ENCODE measurements around the gene FGD6. TPM values are rescaled to one million over a fixed set of nuclear protein-coding genes. Genes with fewer than 3 reads are reported as not detected.
A peak's percentile ranks its signal among the peaks of the same experiment; 100 is the strongest.

Gene FGD6
- total RNA-seq, 4 donors from 2014 or later = 2.9 to 8.4 (median 4.4) TPM

DNA sequence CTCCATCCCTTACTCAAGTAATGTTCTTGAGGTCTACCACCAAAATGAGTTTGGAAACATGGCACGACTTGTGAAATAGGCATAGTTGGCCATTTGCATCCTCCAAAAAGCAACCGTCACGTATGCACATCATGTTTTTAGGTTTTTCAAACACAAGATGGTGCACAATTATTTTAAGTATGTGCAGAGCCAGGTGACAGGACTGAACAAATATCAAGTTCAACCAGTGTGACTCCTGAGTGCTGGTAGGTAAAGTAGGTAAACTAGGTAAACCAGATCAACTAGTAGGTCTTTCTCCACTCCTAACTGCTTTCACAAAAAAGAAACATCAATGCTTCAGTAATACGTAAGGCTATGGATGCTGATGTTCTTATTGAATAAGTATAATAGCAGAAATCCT is 39.1 kb downstream of the FGD6 start:
- DNase-seq (no peak), ATAC-seq (no peak)
- Histone ChIP-seq H3K4me1 (peaks cover 8 to 9% of the 10 kb centered on the region in 2 donors), H3K4me3 (no peak overlapping the region), H3K36me3 (no peaks in the 10 kb centered on the region), H3K27ac (no peak overlapping the region), H3K27me3 (no peaks in the 10 kb centered on the region), H3K9me3 (no peaks in the 10 kb centered on the region)
- intact Hi-C loops (cut with DNase I; ENCODE audit: low total_unique reads) (no loop called here), in situ Hi-C loops (cut with MboI; ENCODE audit: low sequenced_read_pairs in 4 of 4) (no loop called here)
- TF ChIP-seq CTCF (IDR thresholded peaks at IDR 0.05 in 4 of 5, conservative IDR thresholded peaks at IDR 0.05 in 1 of 5) (no peak), POLR2A (IDR thresholded peaks at IDR 0.05) (no peak)

DNA sequence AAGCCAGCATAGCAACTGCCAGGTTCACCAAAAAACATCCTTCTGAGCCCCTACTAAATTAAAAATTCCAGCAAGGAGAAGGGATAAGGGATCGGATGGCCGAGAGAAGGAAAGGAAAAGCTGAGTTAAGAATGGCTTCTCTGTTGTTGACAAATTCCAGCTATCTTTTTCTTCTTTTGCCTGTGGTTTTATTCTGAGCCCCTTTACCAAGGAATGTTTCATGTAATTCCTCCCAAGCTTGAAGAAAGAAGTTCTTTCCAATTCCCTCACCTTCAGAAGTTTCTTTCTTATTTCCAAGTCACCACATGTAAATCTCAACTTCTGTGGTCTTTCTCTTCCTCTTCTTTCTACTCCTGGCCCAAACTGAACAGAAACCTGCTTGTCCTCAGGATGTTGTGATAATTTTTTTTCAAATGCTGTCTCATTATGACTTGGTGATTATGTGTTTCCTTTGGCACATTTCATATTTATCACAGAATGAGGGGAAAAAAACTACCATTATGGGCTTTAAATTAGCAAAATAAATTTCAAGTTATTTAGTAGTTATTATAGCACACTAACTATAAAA is 40.0 kb downstream of the FGD6 start:
- ATAC-seq (no peak), DNase-seq (no peak)
- peaks cover 9 to 10% of the 10 kb centered on the region in 2 donors for H3K4me1 ChIP-seq
- intact Hi-C loops (cut with DNase I; ENCODE audit: low total_unique reads) = no loop called here
- H3K9me3 ChIP-seq = no peaks in the 10 kb centered on the region
- no peak overlapping the region for H3K27ac ChIP-seq
- no peaks in the 10 kb centered on the region for H3K36me3 ChIP-seq
- TF ChIP-seq CTCF (IDR thresholded peaks at IDR 0.05 in 4 of 5, conservative IDR thresholded peaks at IDR 0.05 in 1 of 5) = no peak
- no peak for TF ChIP-seq POLR2A (IDR thresholded peaks at IDR 0.05)
- H3K27me3 ChIP-seq = no peaks in the 10 kb centered on the region
- no peak overlapping the region for H3K4me3 ChIP-seq
- in situ Hi-C loops (cut with MboI; ENCODE audit: low sequenced_read_pairs in 4 of 4) = no loop called here

DNA sequence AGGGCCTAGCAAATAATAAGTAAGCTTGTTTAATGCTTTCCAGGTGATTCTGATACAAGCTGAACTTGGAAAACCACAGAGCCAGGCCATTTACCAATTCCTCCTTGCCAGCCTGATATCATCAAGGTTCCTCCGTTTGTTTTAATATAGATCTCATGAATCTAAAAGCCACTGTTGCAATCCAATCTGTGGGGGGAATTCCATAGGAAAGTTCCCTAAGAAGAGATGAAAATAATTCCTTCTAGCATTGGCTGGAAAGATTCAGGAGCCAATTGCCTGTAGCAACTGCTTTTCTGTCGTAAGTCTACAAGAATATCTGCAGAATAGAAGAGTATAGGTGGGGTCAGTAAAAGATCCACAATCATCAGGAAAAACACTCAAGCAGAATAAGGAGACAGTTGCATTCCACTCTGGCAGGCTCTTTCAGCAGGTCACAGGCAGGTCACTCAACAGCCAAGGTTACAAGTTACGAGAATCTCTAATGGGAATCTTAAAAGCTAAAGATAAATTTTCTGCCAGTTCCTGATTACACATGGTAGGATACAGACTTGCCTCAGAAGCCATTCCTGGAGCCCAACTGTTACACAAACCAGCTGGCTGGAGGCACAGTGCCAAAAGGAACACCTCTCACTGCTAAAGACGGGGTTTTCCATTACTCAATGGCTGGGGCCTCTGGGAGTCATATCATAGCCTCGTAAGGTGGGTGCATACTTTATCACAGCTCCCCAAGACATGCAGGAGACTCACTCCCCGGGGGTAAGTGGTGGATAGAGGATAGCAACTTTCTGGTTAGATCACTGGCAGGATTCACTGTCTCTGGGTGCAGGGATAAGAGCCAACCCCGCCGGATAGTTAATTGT is 43.6 kb downstream of the FGD6 start:
- intact Hi-C loops (cut with DNase I; ENCODE audit: low total_unique reads) = no loop called here
- in situ Hi-C loops (cut with MboI; ENCODE audit: low sequenced_read_pairs in 4 of 4) = no loop called here
- peak; percentile 13 to 34 for DNase-seq
- H3K9me3 ChIP-seq = no peaks in the 10 kb centered on the region
- ATAC-seq = peak; percentile 66 to 79
- no peaks in the 10 kb centered on the region for H3K36me3 ChIP-seq
- no peak overlapping the region for H3K4me3 ChIP-seq
- no peaks in the 10 kb centered on the region for H3K27me3 ChIP-seq
- peaks cover 9 to 10% of the 10 kb centered on the region in 2 donors for H3K4me1 ChIP-seq
- H3K27ac ChIP-seq = no peak overlapping the region
- no peak for TF ChIP-seq CTCF (IDR thresholded peaks at IDR 0.05 in 4 of 5, conservative IDR thresholded peaks at IDR 0.05 in 1 of 5)
- no peak for TF ChIP-seq POLR2A (IDR thresholded peaks at IDR 0.05)

DNA sequence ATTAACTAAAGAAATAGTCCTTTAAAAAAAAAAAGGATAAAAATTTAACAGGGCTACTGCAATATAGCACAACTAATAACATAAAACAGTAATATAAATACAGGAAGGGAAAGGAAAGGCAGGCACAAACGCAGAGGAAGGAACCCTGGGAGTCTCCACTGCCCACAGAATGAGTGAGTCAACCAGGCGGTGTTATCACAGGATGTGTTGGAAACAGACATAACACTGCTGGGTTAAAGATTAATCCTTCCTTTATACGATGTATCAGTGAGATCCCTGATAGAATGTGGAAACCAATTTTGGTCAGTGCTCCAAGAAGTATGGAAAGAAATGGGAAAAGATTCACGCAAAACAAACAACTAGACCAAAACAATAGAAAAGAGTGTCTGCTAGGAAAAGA is 47.9 kb downstream of the FGD6 start:
- Histone ChIP-seq H3K27me3 (no peaks in the 10 kb centered on the region), H3K36me3 (no peaks in the 10 kb centered on the region), H3K27ac (no peak overlapping the region), H3K9me3 (no peaks in the 10 kb centered on the region), H3K4me1 (peaks cover 9 to 10% of the 10 kb centered on the region in 2 donors), H3K4me3 (no peak overlapping the region)
- ATAC-seq (no peak), DNase-seq (no peak)
- in situ Hi-C loops (cut with MboI; ENCODE audit: low sequenced_read_pairs in 4 of 4) (no loop called here), intact Hi-C loops (cut with DNase I; ENCODE audit: low total_unique reads) (no loop called here)
- TF ChIP-seq POLR2A (IDR thresholded peaks at IDR 0.05) = no peak
- no peak for TF ChIP-seq CTCF (IDR thresholded peaks at IDR 0.05 in 4 of 5, conservative IDR thresholded peaks at IDR 0.05 in 1 of 5)

Data from gastrocnemius medialis (tissue), 4 donors.